ENCODE measurements around the gene EIF1AX.

EIF1AX gene

DNA sequence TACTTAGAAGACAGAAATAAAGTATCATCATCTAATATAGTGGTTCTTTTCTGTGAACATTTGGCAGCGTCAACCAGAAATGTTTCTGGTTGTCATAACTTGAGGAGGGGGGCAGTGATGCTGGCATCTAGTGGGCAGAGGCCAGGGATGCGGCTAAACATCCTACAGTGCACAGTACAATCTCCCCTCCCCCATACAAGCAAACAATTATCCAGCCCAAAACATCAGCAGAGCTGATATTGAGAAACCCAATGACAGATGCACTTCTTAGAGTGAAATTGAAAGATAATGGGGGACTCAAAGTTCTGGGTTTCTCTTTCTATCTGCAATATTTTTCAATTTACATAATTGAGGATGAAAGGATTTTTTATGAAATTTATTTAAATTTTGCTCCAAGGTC, 1.9 kb upstream of the EIF1AX start:
- in situ Hi-C loops (cut with MboI; ENCODE audit: low pct_unique_long_range_greater_than_20kb, low sequenced_read_pairs, unreplicated experiment) = no loop called here
- DNase-seq (ENCODE audit: low spot score) = no peak
- TF ChIP-seq, protein P1, sequence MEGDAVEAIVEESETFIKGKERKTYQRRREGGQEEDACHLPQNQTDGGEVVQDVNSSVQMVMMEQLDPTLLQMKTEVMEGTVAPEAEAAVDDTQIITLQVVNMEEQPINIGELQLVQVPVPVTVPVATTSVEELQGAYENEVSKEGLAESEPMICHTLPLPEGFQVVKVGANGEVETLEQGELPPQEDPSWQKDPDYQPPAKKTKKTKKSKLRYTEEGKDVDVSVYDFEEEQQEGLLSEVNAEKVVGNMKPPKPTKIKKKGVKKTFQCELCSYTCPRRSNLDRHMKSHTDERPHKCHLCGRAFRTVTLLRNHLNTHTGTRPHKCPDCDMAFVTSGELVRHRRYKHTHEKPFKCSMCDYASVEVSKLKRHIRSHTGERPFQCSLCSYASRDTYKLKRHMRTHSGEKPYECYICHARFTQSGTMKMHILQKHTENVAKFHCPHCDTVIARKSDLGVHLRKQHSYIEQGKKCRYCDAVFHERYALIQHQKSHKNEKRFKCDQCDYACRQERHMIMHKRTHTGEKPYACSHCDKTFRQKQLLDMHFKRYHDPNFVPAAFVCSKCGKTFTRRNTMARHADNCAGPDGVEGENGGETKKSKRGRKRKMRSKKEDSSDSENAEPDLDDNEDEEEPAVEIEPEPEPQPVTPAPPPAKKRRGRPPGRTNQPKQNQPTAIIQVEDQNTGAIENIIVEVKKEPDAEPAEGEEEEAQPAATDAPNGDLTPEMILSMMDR (IDR thresholded peaks at IDR 0.05; ENCODE audit: extremely low read depth, insufficient read depth, missing control alignments) = no peak

- no peak for DNase-seq (ENCODE audit: low spot score)
- TF ChIP-seq, protein P1 (IDR thresholded peaks at IDR 0.05; ENCODE audit: extremely low read depth, insufficient read depth, missing control alignments) = no peak
- in situ Hi-C loops (cut with MboI; ENCODE audit: low pct_unique_long_range_greater_than_20kb, low sequenced_read_pairs, unreplicated experiment) = no loop called here
Observed at GRCh38 chrX:20143111-20143510, 1.5 kb upstream of the EIF1AX start.

- in situ Hi-C loops (cut with MboI; ENCODE audit: low pct_unique_long_range_greater_than_20kb, low sequenced_read_pairs, unreplicated experiment) = no loop called here
- TF ChIP-seq, protein P1 (IDR thresholded peaks at IDR 0.05; ENCODE audit: extremely low read depth, insufficient read depth, missing control alignments) = no peak
- no peak for DNase-seq (ENCODE audit: low spot score)
Observed at GRCh38 chrX:20140420-20140819, 1.2 kb downstream of the EIF1AX start.

- DNase-seq (ENCODE audit: low spot score) = no peak
- in situ Hi-C loops (cut with MboI; ENCODE audit: low pct_unique_long_range_greater_than_20kb, low sequenced_read_pairs, unreplicated experiment) = no loop called here
- TF ChIP-seq, protein P1 (IDR thresholded peaks at IDR 0.05; ENCODE audit: extremely low read depth, insufficient read depth, missing control alignments) = no peak
Observed at GRCh38 chrX:20139966-20140365, 1.7 kb downstream of the EIF1AX start.

DNA sequence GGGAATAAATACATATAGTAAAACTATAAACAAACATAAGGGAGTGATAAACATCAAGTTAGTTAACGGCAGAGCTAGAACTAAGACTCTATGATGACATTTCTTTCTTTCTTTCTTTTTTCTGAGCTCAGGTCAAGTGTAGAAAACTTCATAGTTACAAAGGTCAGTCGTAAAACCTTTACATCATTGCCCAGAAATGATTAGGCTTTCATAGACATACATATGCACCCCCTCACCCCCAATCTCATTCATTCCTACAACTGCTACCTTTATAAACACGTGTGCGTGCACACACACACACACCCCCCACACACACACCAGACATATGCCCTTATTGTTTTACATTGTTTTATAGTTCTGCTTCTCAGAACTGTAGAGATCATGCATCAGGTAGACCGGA, 5.7 kb downstream of the EIF1AX start:
- no peak for DNase-seq (ENCODE audit: low spot score)
- TF ChIP-seq, protein P1 (IDR thresholded peaks at IDR 0.05; ENCODE audit: extremely low read depth, insufficient read depth, missing control alignments) = no peak
- in situ Hi-C loops (cut with MboI; ENCODE audit: low pct_unique_long_range_greater_than_20kb, low sequenced_read_pairs, unreplicated experiment) = no loop called here

DNA sequence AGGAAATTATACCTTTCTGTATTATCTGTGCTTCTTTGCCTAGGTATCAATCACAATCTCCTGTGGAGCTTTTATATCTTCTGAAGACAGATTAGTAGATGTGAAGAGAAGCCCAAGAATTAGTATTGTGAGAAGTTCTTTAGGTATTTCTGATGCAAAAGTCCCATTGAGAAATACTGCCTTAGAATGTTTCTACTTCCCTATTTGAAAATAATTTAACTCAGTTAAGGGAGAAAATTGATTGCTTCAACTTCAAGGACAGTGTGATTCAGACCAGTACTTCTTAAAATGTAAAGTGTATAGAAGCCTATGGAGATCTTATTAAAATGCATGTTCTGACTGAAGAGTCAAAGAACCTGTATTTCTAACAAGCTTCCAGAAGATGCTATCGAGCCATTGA, 9.0 kb downstream of the EIF1AX start:
- in situ Hi-C loops (cut with MboI; ENCODE audit: low pct_unique_long_range_greater_than_20kb, low sequenced_read_pairs, unreplicated experiment) = no loop called here
- DNase-seq (ENCODE audit: low spot score) = no peak
- TF ChIP-seq, protein P1 (IDR thresholded peaks at IDR 0.05; ENCODE audit: extremely low read depth, insufficient read depth, missing control alignments) = no peak

DNA sequence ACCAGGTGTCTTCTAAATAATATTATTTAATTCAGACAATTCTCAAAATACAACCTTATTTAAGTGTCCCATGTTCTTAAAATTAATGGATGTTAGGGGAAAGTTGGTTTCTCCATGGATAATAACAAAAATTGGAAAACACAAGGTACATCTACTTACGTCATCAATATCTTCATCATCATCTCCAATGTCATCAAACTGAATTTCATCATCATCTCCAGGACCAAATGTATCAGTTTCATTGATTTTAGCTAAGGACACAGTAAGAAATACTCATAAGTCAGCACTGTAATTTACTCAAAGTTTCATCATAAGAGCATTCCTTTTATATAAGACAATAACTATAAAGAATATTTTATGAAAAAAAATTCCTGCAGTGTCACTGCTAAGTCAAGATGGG, 11.3 kb downstream of the EIF1AX start:
- TF ChIP-seq, protein P1 (IDR thresholded peaks at IDR 0.05; ENCODE audit: extremely low read depth, insufficient read depth, missing control alignments) = no peak
- no peak for DNase-seq (ENCODE audit: low spot score)
- in situ Hi-C loops (cut with MboI; ENCODE audit: low pct_unique_long_range_greater_than_20kb, low sequenced_read_pairs, unreplicated experiment) = no loop called here

Data from GM13977 (cell line).